Stimulated activated CD4-positive, alpha-beta T cell treated with anti-CD3 and anti-CD28 coated beads, Interleukin-12 subunit alpha, Interleukin-12 subunit beta, amount 100 ng/mL, for 4 hours (primary cell): ENCODE measurements around the gene DHX16.
"Not testable (repeated sequence)": the region's sequence is repeated elsewhere in the genome, so short reads cannot be mapped to it uniquely, and the experiment has no call there.

Experiments
- DNase-seq: peaks from one replicate; pipeline ENCODE4 v3.0.0-alpha.2; 2020

The DHX16 gene

GRCh38 chr6:30678964-30679726, 6.3 kb upstream of the DHX16 start:
- DNase-seq, result peak; percentile 91

GRCh38 chr6:30676660-30677285, 4.0 kb upstream of the DHX16 start:
- no peak for DNase-seq

- no peak for DNase-seq
Observed at GRCh38 chr6:30670760-30671527, 1.9 kb downstream of the DHX16 start.

- DNase-seq, result not testable (repeated sequence)
Observed at GRCh38 chr6:30666300-30666699, 6.5 kb downstream of the DHX16 start.

GRCh38 chr6:30664994-30665767, 7.6 kb downstream of the DHX16 start:
- no peak for DNase-seq

GRCh38 chr6:30657922-30658321, 14.9 kb downstream of the DHX16 start:
- not testable (repeated sequence) for DNase-seq

GRCh38 chr6:30657454-30657853, 15.4 kb downstream of the DHX16 start:
- no peak for DNase-seq

- no peak for DNase-seq
Observed at GRCh38 chr6:30656513-30656912, 16.3 kb downstream of the DHX16 start.

GRCh38 chr6:30655743-30656094, 17.1 kb downstream of the DHX16 start:
- DNase-seq, result no peak

- DNase-seq, result no peak
Observed at GRCh38 chr6:30654798-30655742, 17.7 kb downstream of the DHX16 start.

GRCh38 chr6:30651143-30651542, 21.7 kb downstream of the DHX16 start:
- no peak for DNase-seq

GRCh38 chr6:30647242-30648116, 25.3 kb downstream of the DHX16 start:
- peak; percentile 75 for DNase-seq

- DNase-seq, result peak; percentile 90
Observed at GRCh38 chr6:30646450-30647241, 26.2 kb downstream of the DHX16 start, which contains the start of gene C6orf136. C6orf136 (plus strand) TSS chr6:30647133; CDS start chr6:30647232, 99 bp downstream.

- DNase-seq, result no peak
Observed at GRCh38 chr6:30645989-30646388, 26.8 kb downstream of the DHX16 start.

- no peak for DNase-seq
Observed at GRCh38 chr6:30644769-30645168, 28.0 kb downstream of the DHX16 start.

- no peak for DNase-seq
Observed at GRCh38 chr6:30643656-30644055, 29.1 kb downstream of the DHX16 start.

- no peak for DNase-seq
Observed at GRCh38 chr6:30641048-30641447, 31.8 kb downstream of the DHX16 start.

GRCh38 chr6:30640481-30640880, 32.3 kb downstream of the DHX16 start:
- DNase-seq, result no peak

- no peak for DNase-seq
Observed at GRCh38 chr6:30635834-30636233, 37.0 kb downstream of the DHX16 start.
